Activated naive CD8-positive, alpha-beta T cell treated with anti-CD3 and anti-CD28 coated beads, Interleukin-2, amount 50 U/mL, for 24 hours (primary cell): ENCODE results near the gene NEIL3.
"Not testable (repeated sequence)": the region's sequence is repeated elsewhere in the genome, so short reads cannot be mapped to it uniquely, and the experiment has no call there.

Source experiments
- ATAC-seq: fragments of 150-1000 bp; cut with Tn5 transposase; one replicate; pipeline ENCODE4 v1.10.0; 2021
- DNase-seq: peaks from one replicate; pipeline ENCODE4 v3.0.0; 2021
- H3K27ac Mint-ChIP-seq: one replicate; pipeline ENCODE4 v1.8.0; 2021; ENCODE audit warnings: mild to moderate bottlenecking, mixed read lengths
- H3K27me3 Mint-ChIP-seq: one replicate; pipeline ENCODE4 v1.8.0; 2021; ENCODE audit warnings: mixed read lengths
- H3K36me3 Mint-ChIP-seq: one replicate; pipeline ENCODE4 v1.8.0; 2021; ENCODE audit warnings: low read depth, mixed read lengths
- H3K4me1 Mint-ChIP-seq: one replicate; pipeline ENCODE4 v1.8.0; 2021; ENCODE audit warnings: mixed read lengths
- H3K4me3 Mint-ChIP-seq: one replicate; pipeline ENCODE4 v1.8.0; 2021; ENCODE audit warnings: mild to moderate bottlenecking, moderate library complexity, mixed read lengths
- H3K9me3 Mint-ChIP-seq: one replicate; pipeline ENCODE4 v1.8.0; 2021; ENCODE audit warnings: mixed read lengths

Gene NEIL3

GRCh38 chr4:177287255-177287654 is 22.4 kb upstream of the NEIL3 start:
- Mint-ChIP-seq H3K27ac (no peak overlapping the region), H3K4me1 (no peaks in the 10 kb centered on the region), H3K27me3 (no peaks in the 10 kb centered on the region), H3K36me3 (no peaks in the 10 kb centered on the region), H3K4me3 (no peak overlapping the region), H3K9me3 (no peaks in the 10 kb centered on the region)
- no peak for DNase-seq
- ATAC-seq, result no peak

GRCh38 chr4:177288335-177288734 is 21.3 kb upstream of the NEIL3 start:
- Mint-ChIP-seq H3K36me3 (no peaks in the 10 kb centered on the region), H3K27me3 (no peaks in the 10 kb centered on the region), H3K9me3 (no peaks in the 10 kb centered on the region), H3K27ac (no peak overlapping the region), H3K4me3 (no peak overlapping the region), H3K4me1 (no peaks in the 10 kb centered on the region)
- no peak for DNase-seq
- ATAC-seq, result no peak

GRCh38 chr4:177290780-177291179 is 18.9 kb upstream of the NEIL3 start:
- Mint-ChIP-seq H3K4me3 (no peak overlapping the region), H3K36me3 (no peaks in the 10 kb centered on the region)
- DNase-seq, result no peak

GRCh38 chr4:177292171-177292570 is 17.5 kb upstream of the NEIL3 start:
- Mint-ChIP-seq H3K27me3 (no peaks in the 10 kb centered on the region), H3K36me3 (no peaks in the 10 kb centered on the region), H3K9me3 (no peaks in the 10 kb centered on the region), H3K27ac (no peak overlapping the region), H3K4me3 (no peak overlapping the region), H3K4me1 (no peaks in the 10 kb centered on the region)
- ATAC-seq (no peak), DNase-seq (no peak)

More at GRCh38 chr4:177290780-177291179, 18.9 kb upstream of the NEIL3 start:
- Mint-ChIP-seq H3K27ac (no peak overlapping the region), H3K4me1 (no peaks in the 10 kb centered on the region), H3K9me3 (no peaks in the 10 kb centered on the region), H3K27me3 (no peaks in the 10 kb centered on the region)
- ATAC-seq, result no peak

- Mint-ChIP-seq H3K4me3 (no peak overlapping the region), H3K27ac (no peak overlapping the region)
These were observed 16.3 kb upstream of the NEIL3 start for GRCh38 chr4:177293208-177294033.

GRCh38 chr4:177297785-177298391 is 11.8 kb upstream of the NEIL3 start:
- Mint-ChIP-seq H3K27ac (no peak overlapping the region), H3K9me3 (peaks cover 8% of the 10 kb centered on the region), H3K36me3 (no peaks in the 10 kb centered on the region), H3K27me3 (no peaks in the 10 kb centered on the region), H3K4me1 (no peaks in the 10 kb centered on the region), H3K4me3 (no peak overlapping the region)
- ATAC-seq (no peak), DNase-seq (no peak)

More at GRCh38 chr4:177293208-177294033, 16.3 kb upstream of the NEIL3 start:
- Mint-ChIP-seq H3K4me1 (no peaks in the 10 kb centered on the region), H3K36me3 (no peaks in the 10 kb centered on the region), H3K27me3 (no peaks in the 10 kb centered on the region), H3K9me3 (peaks cover 5% of the 10 kb centered on the region)
- no peak for ATAC-seq
- no peak for DNase-seq

GRCh38 chr4:177301126-177301639 is 8.5 kb upstream of the NEIL3 start:
- Mint-ChIP-seq H3K4me3 (no peak overlapping the region), H3K9me3 (peaks cover 8% of the 10 kb centered on the region), H3K27me3 (no peaks in the 10 kb centered on the region), H3K36me3 (no peaks in the 10 kb centered on the region), H3K27ac (no peak overlapping the region), H3K4me1 (no peaks in the 10 kb centered on the region)
- no peak for ATAC-seq
- no peak for DNase-seq

GRCh38 chr4:177302371-177303100 is 7.1 kb upstream of the NEIL3 start:
- ATAC-seq (no peak), DNase-seq (no peak)
- H3K9me3 Mint-ChIP-seq, result peaks cover 8% of the 10 kb centered on the region
- no peaks in the 10 kb centered on the region for H3K27me3 Mint-ChIP-seq
- H3K4me3 Mint-ChIP-seq, result no peak overlapping the region
- no peak overlapping the region for H3K27ac Mint-ChIP-seq
- H3K4me1 Mint-ChIP-seq, result no peaks in the 10 kb centered on the region
- no peaks in the 10 kb centered on the region for H3K36me3 Mint-ChIP-seq

GRCh38 chr4:177304094-177304493 is 5.6 kb upstream of the NEIL3 start:
- Mint-ChIP-seq H3K27me3 (no peaks in the 10 kb centered on the region), H3K9me3 (no peaks in the 10 kb centered on the region), H3K4me3 (no peak overlapping the region), H3K4me1 (peaks cover 4% of the 10 kb centered on the region), H3K27ac (no peak overlapping the region), H3K36me3 (no peaks in the 10 kb centered on the region)
- DNase-seq, result no peak
- no peak for ATAC-seq

GRCh38 chr4:177304864-177305263 is 4.8 kb upstream of the NEIL3 start:
- not testable (repeated sequence) for ATAC-seq, DNase-seq, H3K36me3 Mint-ChIP-seq, H3K27ac Mint-ChIP-seq, H3K27me3 Mint-ChIP-seq, H3K9me3 Mint-ChIP-seq, H3K4me3 Mint-ChIP-seq
- H3K4me1 Mint-ChIP-seq, result peaks cover 11% of the 10 kb centered on the region

- peaks cover 19% of the 10 kb centered on the region for H3K4me1 Mint-ChIP-seq
- no peaks in the 10 kb centered on the region for H3K9me3 Mint-ChIP-seq
- no peak overlapping the region for H3K4me3 Mint-ChIP-seq
- H3K27me3 Mint-ChIP-seq, result no peaks in the 10 kb centered on the region
- no peak overlapping the region for H3K27ac Mint-ChIP-seq
- H3K36me3 Mint-ChIP-seq, result peaks cover 7% of the 10 kb centered on the region
- DNase-seq (no peak), ATAC-seq (no peak)
These were observed 1.5 kb upstream of the NEIL3 start for GRCh38 chr4:177308125-177308524.

- ATAC-seq (peak; percentile 1), DNase-seq (no peak)
- Mint-ChIP-seq H3K36me3 (peaks cover 8% of the 10 kb centered on the region), H3K9me3 (no peaks in the 10 kb centered on the region), H3K4me1 (peaks cover 23% of the 10 kb centered on the region), H3K4me3 (peak overlapping the region; percentile 92), H3K27ac (peak overlapping the region; percentile 91), H3K27me3 (no peaks in the 10 kb centered on the region)
These were observed 690 bp upstream of the NEIL3 start for GRCh38 chr4:177308847-177309521.

GRCh38 chr4:177311589-177311988 is 1.9 kb downstream of the NEIL3 start:
- Mint-ChIP-seq H3K36me3 (peaks cover 9% of the 10 kb centered on the region), H3K9me3 (no peaks in the 10 kb centered on the region), H3K27ac (no peak overlapping the region), H3K4me3 (peak overlapping the region; percentile 32), H3K27me3 (no peaks in the 10 kb centered on the region), H3K4me1 (peaks cover 40% of the 10 kb centered on the region)
- no peak for DNase-seq
- ATAC-seq, result no peak

GRCh38 chr4:177313263-177313662 is 3.6 kb downstream of the NEIL3 start:
- Mint-ChIP-seq H3K4me1 (peaks cover 39% of the 10 kb centered on the region), H3K36me3 (peaks cover 9% of the 10 kb centered on the region), H3K27ac (no peak overlapping the region), H3K4me3 (no peak overlapping the region), H3K9me3 (no peaks in the 10 kb centered on the region), H3K27me3 (no peaks in the 10 kb centered on the region)
- no peak for ATAC-seq
- no peak for DNase-seq
